ENCODE data around the gene FBL. TPM values are rescaled to one million over a fixed set of nuclear protein-coding genes. Genes with fewer than 3 reads are reported as not detected.

FBL gene
- total RNA-seq, 1 experiment from 2014 or later: 576 TPM

DNA sequence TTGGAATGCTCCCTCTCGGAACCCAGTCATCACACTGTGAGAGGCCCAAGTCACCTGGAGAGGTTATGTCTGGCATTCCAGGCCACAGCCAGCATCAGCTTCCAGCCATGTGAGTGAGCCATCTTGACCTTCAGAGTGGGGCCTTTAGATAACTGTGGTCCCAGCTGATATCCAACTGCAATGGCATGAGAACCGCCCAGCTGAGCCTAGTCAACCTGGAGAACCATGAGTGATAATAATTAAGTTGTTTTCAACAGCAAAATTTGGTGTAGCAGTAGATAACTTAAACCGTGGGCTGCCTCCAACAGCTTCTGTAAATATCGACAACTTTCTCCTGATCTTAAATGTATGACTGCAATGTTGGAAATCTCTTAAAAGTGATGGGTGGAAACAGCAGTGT lies 36.8 kb downstream of the FBL start:
- ChIA-PET POLR2A (interaction anchor here (0.6 kb wide), 1 partner anchor 404 kb away, joined by 3 read pairs; no protein-coding TSS in a partner anchor), CTCF (no interaction called here)
- DNase-seq (ENCODE audit: low spot score): no peak
- no peaks in the 10 kb centered on the region; the same call in 1 of the 2 replicates for H3K36me3 Mint-ChIP-seq
- no peak overlapping the region for H3K27ac Mint-ChIP-seq
- ATAC-seq: no peak
- H3K4me1 Mint-ChIP-seq: no peaks in the 10 kb centered on the region
- H3K4me3 Mint-ChIP-seq: no peak overlapping the region
- peaks cover 8% of the 10 kb centered on the region for H3K27me3 Mint-ChIP-seq (ENCODE audit: low read depth)
- peaks cover 19% of the 10 kb centered on the region for H3K9me3 Mint-ChIP-seq
- TF ChIP-seq OVOL2 (CRISPR knock-in tag; IDR thresholded peaks at IDR 0.05; ENCODE audit: borderline replicate concordance) (no peak), NFATC4 (CRISPR knock-in tag; IDR thresholded peaks at IDR 0.05) (no peak), TCF7 (CRISPR knock-in tag; IDR thresholded peaks at IDR 0.05; ENCODE audit: low read depth) (no peak), ZBTB21 (CRISPR knock-in tag; IDR thresholded peaks at IDR 0.05; ENCODE audit: borderline replicate concordance) (no peak), GTF2I (CRISPR knock-in tag; conservative IDR thresholded peaks at IDR 0.05) (no peak), PRRX2 (CRISPR knock-in tag; IDR thresholded peaks at IDR 0.05) (no peak), GABPB1 (CRISPR knock-in tag; IDR thresholded peaks at IDR 0.05) (no peak), EMX1 (CRISPR knock-in tag; IDR thresholded peaks at IDR 0.05) (no peak), GRHL2 (CRISPR knock-in tag; IDR thresholded peaks at IDR 0.05; ENCODE audit: insufficient replicate concordance, severe bottlenecking) (no peak), JUN (CRISPR knock-in tag; IDR thresholded peaks at IDR 0.05) (no peak)
- TF ChIP-seq, protein P1, sequence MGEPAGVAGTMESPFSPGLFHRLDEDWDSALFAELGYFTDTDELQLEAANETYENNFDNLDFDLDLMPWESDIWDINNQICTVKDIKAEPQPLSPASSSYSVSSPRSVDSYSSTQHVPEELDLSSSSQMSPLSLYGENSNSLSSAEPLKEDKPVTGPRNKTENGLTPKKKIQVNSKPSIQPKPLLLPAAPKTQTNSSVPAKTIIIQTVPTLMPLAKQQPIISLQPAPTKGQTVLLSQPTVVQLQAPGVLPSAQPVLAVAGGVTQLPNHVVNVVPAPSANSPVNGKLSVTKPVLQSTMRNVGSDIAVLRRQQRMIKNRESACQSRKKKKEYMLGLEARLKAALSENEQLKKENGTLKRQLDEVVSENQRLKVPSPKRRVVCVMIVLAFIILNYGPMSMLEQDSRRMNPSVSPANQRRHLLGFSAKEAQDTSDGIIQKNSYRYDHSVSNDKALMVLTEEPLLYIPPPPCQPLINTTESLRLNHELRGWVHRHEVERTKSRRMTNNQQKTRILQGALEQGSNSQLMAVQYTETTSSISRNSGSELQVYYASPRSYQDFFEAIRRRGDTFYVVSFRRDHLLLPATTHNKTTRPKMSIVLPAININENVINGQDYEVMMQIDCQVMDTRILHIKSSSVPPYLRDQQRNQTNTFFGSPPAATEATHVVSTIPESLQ (CRISPR knock-in tag; IDR thresholded peaks at IDR 0.05): no peak
- TF ChIP-seq, protein P2, sequence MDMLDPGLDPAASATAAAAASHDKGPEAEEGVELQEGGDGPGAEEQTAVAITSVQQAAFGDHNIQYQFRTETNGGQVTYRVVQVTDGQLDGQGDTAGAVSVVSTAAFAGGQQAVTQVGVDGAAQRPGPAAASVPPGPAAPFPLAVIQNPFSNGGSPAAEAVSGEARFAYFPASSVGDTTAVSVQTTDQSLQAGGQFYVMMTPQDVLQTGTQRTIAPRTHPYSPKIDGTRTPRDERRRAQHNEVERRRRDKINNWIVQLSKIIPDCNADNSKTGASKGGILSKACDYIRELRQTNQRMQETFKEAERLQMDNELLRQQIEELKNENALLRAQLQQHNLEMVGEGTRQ (CRISPR knock-in tag; IDR thresholded peaks at IDR 0.05): no peak
- TF ChIP-seq, protein P3, sequence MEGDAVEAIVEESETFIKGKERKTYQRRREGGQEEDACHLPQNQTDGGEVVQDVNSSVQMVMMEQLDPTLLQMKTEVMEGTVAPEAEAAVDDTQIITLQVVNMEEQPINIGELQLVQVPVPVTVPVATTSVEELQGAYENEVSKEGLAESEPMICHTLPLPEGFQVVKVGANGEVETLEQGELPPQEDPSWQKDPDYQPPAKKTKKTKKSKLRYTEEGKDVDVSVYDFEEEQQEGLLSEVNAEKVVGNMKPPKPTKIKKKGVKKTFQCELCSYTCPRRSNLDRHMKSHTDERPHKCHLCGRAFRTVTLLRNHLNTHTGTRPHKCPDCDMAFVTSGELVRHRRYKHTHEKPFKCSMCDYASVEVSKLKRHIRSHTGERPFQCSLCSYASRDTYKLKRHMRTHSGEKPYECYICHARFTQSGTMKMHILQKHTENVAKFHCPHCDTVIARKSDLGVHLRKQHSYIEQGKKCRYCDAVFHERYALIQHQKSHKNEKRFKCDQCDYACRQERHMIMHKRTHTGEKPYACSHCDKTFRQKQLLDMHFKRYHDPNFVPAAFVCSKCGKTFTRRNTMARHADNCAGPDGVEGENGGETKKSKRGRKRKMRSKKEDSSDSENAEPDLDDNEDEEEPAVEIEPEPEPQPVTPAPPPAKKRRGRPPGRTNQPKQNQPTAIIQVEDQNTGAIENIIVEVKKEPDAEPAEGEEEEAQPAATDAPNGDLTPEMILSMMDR (IDR thresholded peaks at IDR 0.05): no peak
- TF ChIP-seq, protein P4, sequence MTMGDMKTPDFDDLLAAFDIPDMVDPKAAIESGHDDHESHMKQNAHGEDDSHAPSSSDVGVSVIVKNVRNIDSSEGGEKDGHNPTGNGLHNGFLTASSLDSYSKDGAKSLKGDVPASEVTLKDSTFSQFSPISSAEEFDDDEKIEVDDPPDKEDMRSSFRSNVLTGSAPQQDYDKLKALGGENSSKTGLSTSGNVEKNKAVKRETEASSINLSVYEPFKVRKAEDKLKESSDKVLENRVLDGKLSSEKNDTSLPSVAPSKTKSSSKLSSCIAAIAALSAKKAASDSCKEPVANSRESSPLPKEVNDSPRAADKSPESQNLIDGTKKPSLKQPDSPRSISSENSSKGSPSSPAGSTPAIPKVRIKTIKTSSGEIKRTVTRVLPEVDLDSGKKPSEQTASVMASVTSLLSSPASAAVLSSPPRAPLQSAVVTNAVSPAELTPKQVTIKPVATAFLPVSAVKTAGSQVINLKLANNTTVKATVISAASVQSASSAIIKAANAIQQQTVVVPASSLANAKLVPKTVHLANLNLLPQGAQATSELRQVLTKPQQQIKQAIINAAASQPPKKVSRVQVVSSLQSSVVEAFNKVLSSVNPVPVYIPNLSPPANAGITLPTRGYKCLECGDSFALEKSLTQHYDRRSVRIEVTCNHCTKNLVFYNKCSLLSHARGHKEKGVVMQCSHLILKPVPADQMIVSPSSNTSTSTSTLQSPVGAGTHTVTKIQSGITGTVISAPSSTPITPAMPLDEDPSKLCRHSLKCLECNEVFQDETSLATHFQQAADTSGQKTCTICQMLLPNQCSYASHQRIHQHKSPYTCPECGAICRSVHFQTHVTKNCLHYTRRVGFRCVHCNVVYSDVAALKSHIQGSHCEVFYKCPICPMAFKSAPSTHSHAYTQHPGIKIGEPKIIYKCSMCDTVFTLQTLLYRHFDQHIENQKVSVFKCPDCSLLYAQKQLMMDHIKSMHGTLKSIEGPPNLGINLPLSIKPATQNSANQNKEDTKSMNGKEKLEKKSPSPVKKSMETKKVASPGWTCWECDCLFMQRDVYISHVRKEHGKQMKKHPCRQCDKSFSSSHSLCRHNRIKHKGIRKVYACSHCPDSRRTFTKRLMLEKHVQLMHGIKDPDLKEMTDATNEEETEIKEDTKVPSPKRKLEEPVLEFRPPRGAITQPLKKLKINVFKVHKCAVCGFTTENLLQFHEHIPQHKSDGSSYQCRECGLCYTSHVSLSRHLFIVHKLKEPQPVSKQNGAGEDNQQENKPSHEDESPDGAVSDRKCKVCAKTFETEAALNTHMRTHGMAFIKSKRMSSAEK (CRISPR knock-in tag; IDR thresholded peaks at IDR 0.05; ENCODE audit: borderline replicate concordance): no peak
- TF ChIP-seq, protein P5, sequence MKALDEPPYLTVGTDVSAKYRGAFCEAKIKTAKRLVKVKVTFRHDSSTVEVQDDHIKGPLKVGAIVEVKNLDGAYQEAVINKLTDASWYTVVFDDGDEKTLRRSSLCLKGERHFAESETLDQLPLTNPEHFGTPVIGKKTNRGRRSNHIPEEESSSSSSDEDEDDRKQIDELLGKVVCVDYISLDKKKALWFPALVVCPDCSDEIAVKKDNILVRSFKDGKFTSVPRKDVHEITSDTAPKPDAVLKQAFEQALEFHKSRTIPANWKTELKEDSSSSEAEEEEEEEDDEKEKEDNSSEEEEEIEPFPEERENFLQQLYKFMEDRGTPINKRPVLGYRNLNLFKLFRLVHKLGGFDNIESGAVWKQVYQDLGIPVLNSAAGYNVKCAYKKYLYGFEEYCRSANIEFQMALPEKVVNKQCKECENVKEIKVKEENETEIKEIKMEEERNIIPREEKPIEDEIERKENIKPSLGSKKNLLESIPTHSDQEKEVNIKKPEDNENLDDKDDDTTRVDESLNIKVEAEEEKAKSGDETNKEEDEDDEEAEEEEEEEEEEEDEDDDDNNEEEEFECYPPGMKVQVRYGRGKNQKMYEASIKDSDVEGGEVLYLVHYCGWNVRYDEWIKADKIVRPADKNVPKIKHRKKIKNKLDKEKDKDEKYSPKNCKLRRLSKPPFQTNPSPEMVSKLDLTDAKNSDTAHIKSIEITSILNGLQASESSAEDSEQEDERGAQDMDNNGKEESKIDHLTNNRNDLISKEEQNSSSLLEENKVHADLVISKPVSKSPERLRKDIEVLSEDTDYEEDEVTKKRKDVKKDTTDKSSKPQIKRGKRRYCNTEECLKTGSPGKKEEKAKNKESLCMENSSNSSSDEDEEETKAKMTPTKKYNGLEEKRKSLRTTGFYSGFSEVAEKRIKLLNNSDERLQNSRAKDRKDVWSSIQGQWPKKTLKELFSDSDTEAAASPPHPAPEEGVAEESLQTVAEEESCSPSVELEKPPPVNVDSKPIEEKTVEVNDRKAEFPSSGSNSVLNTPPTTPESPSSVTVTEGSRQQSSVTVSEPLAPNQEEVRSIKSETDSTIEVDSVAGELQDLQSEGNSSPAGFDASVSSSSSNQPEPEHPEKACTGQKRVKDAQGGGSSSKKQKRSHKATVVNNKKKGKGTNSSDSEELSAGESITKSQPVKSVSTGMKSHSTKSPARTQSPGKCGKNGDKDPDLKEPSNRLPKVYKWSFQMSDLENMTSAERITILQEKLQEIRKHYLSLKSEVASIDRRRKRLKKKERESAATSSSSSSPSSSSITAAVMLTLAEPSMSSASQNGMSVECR (CRISPR knock-in tag; IDR thresholded peaks at IDR 0.05; ENCODE audit: borderline replicate concordance): no peak
- TF ChIP-seq, protein P6, sequence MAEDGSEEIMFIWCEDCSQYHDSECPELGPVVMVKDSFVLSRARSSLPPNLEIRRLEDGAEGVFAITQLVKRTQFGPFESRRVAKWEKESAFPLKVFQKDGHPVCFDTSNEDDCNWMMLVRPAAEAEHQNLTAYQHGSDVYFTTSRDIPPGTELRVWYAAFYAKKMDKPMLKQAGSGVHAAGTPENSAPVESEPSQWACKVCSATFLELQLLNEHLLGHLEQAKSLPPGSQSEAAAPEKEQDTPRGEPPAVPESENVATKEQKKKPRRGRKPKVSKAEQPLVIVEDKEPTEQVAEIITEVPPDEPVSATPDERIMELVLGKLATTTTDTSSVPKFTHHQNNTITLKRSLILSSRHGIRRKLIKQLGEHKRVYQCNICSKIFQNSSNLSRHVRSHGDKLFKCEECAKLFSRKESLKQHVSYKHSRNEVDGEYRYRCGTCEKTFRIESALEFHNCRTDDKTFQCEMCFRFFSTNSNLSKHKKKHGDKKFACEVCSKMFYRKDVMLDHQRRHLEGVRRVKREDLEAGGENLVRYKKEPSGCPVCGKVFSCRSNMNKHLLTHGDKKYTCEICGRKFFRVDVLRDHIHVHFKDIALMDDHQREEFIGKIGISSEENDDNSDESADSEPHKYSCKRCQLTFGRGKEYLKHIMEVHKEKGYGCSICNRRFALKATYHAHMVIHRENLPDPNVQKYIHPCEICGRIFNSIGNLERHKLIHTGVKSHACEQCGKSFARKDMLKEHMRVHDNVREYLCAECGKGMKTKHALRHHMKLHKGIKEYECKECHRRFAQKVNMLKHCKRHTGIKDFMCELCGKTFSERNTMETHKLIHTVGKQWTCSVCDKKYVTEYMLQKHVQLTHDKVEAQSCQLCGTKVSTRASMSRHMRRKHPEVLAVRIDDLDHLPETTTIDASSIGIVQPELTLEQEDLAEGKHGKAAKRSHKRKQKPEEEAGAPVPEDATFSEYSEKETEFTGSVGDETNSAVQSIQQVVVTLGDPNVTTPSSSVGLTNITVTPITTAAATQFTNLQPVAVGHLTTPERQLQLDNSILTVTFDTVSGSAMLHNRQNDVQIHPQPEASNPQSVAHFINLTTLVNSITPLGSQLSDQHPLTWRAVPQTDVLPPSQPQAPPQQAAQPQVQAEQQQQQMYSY (CRISPR knock-in tag; IDR thresholded peaks at IDR 0.05): no peak
- TF ChIP-seq, protein P7, sequence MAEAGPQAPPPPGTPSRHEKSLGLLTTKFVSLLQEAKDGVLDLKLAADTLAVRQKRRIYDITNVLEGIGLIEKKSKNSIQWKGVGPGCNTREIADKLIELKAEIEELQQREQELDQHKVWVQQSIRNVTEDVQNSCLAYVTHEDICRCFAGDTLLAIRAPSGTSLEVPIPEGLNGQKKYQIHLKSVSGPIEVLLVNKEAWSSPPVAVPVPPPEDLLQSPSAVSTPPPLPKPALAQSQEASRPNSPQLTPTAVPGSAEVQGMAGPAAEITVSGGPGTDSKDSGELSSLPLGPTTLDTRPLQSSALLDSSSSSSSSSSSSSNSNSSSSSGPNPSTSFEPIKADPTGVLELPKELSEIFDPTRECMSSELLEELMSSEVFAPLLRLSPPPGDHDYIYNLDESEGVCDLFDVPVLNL (CRISPR knock-in tag; IDR thresholded peaks at IDR 0.05; ENCODE audit: borderline replicate concordance, low read depth): no peak
- TF ChIP-seq, protein P8, sequence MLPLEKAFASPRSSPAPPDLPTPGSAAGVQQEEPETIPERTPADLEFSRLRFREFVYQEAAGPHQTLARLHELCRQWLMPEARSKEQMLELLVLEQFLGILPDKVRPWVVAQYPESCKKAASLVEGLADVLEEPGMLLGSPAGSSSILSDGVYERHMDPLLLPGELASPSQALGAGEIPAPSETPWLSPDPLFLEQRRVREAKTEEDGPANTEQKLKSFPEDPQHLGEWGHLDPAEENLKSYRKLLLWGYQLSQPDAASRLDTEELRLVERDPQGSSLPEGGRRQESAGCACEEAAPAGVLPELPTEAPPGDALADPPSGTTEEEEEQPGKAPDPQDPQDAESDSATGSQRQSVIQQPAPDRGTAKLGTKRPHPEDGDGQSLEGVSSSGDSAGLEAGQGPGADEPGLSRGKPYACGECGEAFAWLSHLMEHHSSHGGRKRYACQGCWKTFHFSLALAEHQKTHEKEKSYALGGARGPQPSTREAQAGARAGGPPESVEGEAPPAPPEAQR (CRISPR knock-in tag; IDR thresholded peaks at IDR 0.05): no peak
